CD14-positive monocyte (primary cell): Measurements from ENCODE around the gene FBXO4. TPM values are rescaled to one million over a fixed set of nuclear protein-coding genes. Genes with fewer than 3 reads are reported as not detected.

Experiments
- DNase-seq, 3 donors: peaks; one replicate each; pipeline ENCODE4 v3.0.0-alpha.2; 2011 to 2022
- H2AFZ ChIP-seq: 2 replicates; pipeline ENCODE4 v1.6.0; 2012; ENCODE audit warnings: mild to moderate bottlenecking, low read depth, low read length, inconsistent platforms; ENCODE audit not compliant: insufficient read depth, poor library complexity, severe bottlenecking
- H3K27ac ChIP-seq, 2 donors: 1 replicate in 1 of 2; 2 replicates in 1 of 2; pipeline ENCODE4 v1.5.1; 2012 to 2013; ENCODE audit warnings: low read length in 2 of 2, control low read depth in 1 of 2, inconsistent platforms in 1 of 2, low read depth in 1 of 2, mild to moderate bottlenecking in 1 of 2
- H3K27me3 ChIP-seq, 2 donors: one replicate each; pipeline versions ENCODE4 v1.6.0 to v1.6.1; 2011 to 2013; ENCODE audit warnings: low read length in 2 of 2; ENCODE audit not compliant: control insufficient read depth in 2 of 2, insufficient read depth in 2 of 2
- H3K36me3 ChIP-seq, 2 donors: replicated peaks in 1 of 2; 1 replicate in 1 of 2; 2 replicates in 1 of 2; pipeline versions ENCODE4 v1.5.1 to v1.6.1; 2012 to 2013; ENCODE audit warnings: low read length in 2 of 2, control low read depth in 1 of 2, inconsistent platforms in 1 of 2, mild to moderate bottlenecking in 1 of 2; ENCODE audit not compliant: insufficient read depth in 2 of 2, control insufficient read depth in 1 of 2
- H3K4me1 ChIP-seq, 2 donors: 1 replicate in 1 of 2; 2 replicates in 1 of 2; pipeline versions ENCODE4 v1.5.1 to v1.6.1; 2012 to 2013; ENCODE audit warnings: low read length in 2 of 2, control low read depth in 1 of 2, inconsistent platforms in 1 of 2, mild to moderate bottlenecking in 1 of 2, moderate library complexity in 1 of 2; ENCODE audit not compliant: insufficient read depth in 2 of 2, control insufficient read depth in 1 of 2
- H3K4me2 ChIP-seq: replicated peaks from 2 replicates; pipeline ENCODE3; 2012; ENCODE audit warnings: low read length, moderate library complexity, mild to moderate bottlenecking; ENCODE audit not compliant: poor library complexity, severe bottlenecking; ENCODE audit errors: extremely low read depth
- H3K4me3 ChIP-seq, 3 experiments: fragments of 200-600 bp in 1 of 3; sonication (generic) in 1 of 3; replicated peaks in 1 of 3; 1 replicate in 2 of 3; 2 replicates in 1 of 3; pipeline ENCODE4 v1.5.1; 2011 to 2013; ENCODE audit warnings: low read length in 3 of 3, mild to moderate bottlenecking in 3 of 3, control low read depth in 2 of 3, low read depth in 2 of 3, inconsistent platforms in 1 of 3, moderate library complexity in 1 of 3
- H3K79me2 ChIP-seq: 2 replicates; pipeline ENCODE4 v1.6.0; 2012; ENCODE audit warnings: mild to moderate bottlenecking, control low read depth, inconsistent platforms, low read length, moderate library complexity; ENCODE audit not compliant: insufficient read depth
- H3K9ac ChIP-seq: 2 replicates; pipeline ENCODE4 v1.6.0; 2017; ENCODE audit warnings: low read length, mild to moderate bottlenecking; ENCODE audit not compliant: insufficient read depth, poor library complexity, severe bottlenecking
- H3K9me3 ChIP-seq, 2 donors: replicated peaks in 1 of 2; 1 replicate in 1 of 2; 2 replicates in 1 of 2; pipeline versions ENCODE4 v1.5.1 to v1.6.1; 2012 to 2013; ENCODE audit warnings: low read length in 2 of 2, control low read depth in 1 of 2; ENCODE audit not compliant: control insufficient read depth in 1 of 2, insufficient read depth in 1 of 2
- H4K20me1 ChIP-seq: 2 replicates; pipeline ENCODE4 v1.6.0; 2012; ENCODE audit warnings: mild to moderate bottlenecking, low read length, control low read depth, moderate library complexity; ENCODE audit not compliant: insufficient read depth
- H3K27ac Mint-ChIP-seq, 7 donors: one replicate each; pipeline ENCODE4 v1.8.0; 2020; ENCODE audit warnings: mild to moderate bottlenecking in 7 of 7, mixed read lengths in 7 of 7, moderate library complexity in 6 of 7, inconsistent platforms in 2 of 7
- H3K27me3 Mint-ChIP-seq, 3 donors: one replicate each; pipeline ENCODE4 v1.8.0; 2021 to 2022; ENCODE audit warnings: low read depth in 3 of 3, mild to moderate bottlenecking in 3 of 3, mixed read lengths in 3 of 3, moderate library complexity in 3 of 3, inconsistent platforms in 1 of 3
- H3K36me3 Mint-ChIP-seq, 2 donors: one replicate each; pipeline ENCODE4 v1.8.0; 2020; ENCODE audit warnings: mixed read lengths in 2 of 2, inconsistent platforms in 1 of 2, mild to moderate bottlenecking in 1 of 2
- H3K4me1 Mint-ChIP-seq: one replicate; pipeline ENCODE4 v1.8.0; 2020; ENCODE audit warnings: mild to moderate bottlenecking, mixed read lengths
- H3K4me3 Mint-ChIP-seq, 2 donors: one replicate each; pipeline ENCODE4 v1.8.0; 2020; ENCODE audit warnings: mild to moderate bottlenecking in 2 of 2, mixed read lengths in 2 of 2, moderate library complexity in 1 of 2
- H3K9me3 Mint-ChIP-seq, 7 donors: one replicate each; pipeline ENCODE4 v1.8.0; 2020 to 2022; ENCODE audit warnings: mixed read lengths in 7 of 7, mild to moderate bottlenecking in 6 of 7, moderate library complexity in 6 of 7, inconsistent platforms in 2 of 7
- CTCF ChIP-seq: fragments of 200-600 bp; IDR thresholded peaks from one replicate; pipeline ENCODE4 v1.8.0; 2022; ENCODE audit warnings: antibody characterized with exemption, mild to moderate bottlenecking
- WGBS: methylation state at CpG from one replicate; pipeline ENCODE4 v1.1.5; 2013; ENCODE audit warnings: missing lambda C conversion rate; ENCODE audit not compliant: insufficient coverage; 5-methylcytosine and 5-hydroxymethylcytosine counted together
- intact Hi-C, 2 donors: fragments of 100-400 bp; cut with micrococcal nuclease; formaldehyde crosslinking; loops; one replicate each; pipeline versions ENCODE4 v1.15.0 to v1.15.1; 2023
- polyA plus RNA-seq, 3 donors: library from polyadenylated mRNA; depleted of rRNA in 1 of 3; unstranded in 2 of 3; stranded (reverse) in 1 of 3; fragments of 300-500 nt in 2 of 3; fragments of >200 nt in 1 of 3; fragmentation: Illumina TruSeq in 2 of 3; gene quantifications; 1 replicate in 2 of 3; 2 replicates in 1 of 3; pipeline ENCODE4 v1.2.3, GENCODE V29; 2012 to 2021

FBXO4 gene
- polyA plus RNA-seq, 3 donors: 3.7 to 10.4 (median 8.7) TPM

- Histone ChIP-seq H3K27me3 (no peaks in the 10 kb centered on the region), H3K4me1 (no peaks in the 10 kb centered on the region), H3K27ac (no peak overlapping the region), H3K36me3 (no peaks in the 10 kb centered on the region), H3K4me2 (no peak overlapping the region), H3K4me3 (no peak overlapping the region), H3K9me3 (no peaks in the 10 kb centered on the region), H3K9ac (no peak overlapping the region), H2AFZ (no peak overlapping the region), H4K20me1 (no peaks in the 10 kb centered on the region), H3K79me2 (no peaks in the 10 kb centered on the region)
- intact Hi-C loops: loop anchor here in 1 of 2 donors (10.0 kb wide), 1 partner anchor 47 kb away; the partner anchor contains the start of gene FBXO4
- no CpG with 5 or more reads among the region's 1 CpG for WGBS
- DNase-seq: no peak
- Mint-ChIP-seq H3K4me3 (no peak overlapping the region), H3K27ac (no peak overlapping the region), H3K36me3 (no peaks in the 10 kb centered on the region), H3K9me3 (no peaks in the 10 kb centered on the region), H3K27me3 (peaks cover 3 to 6% (median 5%) of the 10 kb centered on the region in 3 donors), H3K4me1 (no peaks in the 10 kb centered on the region)
- no peak for TF ChIP-seq CTCF
Measured at GRCh38 chr5:41877408-41877807, 47.7 kb upstream of the FBXO4 start.

- Histone ChIP-seq H3K27me3 (no peaks in the 10 kb centered on the region), H3K4me3 (no peak overlapping the region), H4K20me1 (no peaks in the 10 kb centered on the region), H3K9ac (no peak overlapping the region), H2AFZ (no peak overlapping the region), H3K4me2 (no peak overlapping the region), H3K79me2 (no peaks in the 10 kb centered on the region), H3K4me1 (no peaks in the 10 kb centered on the region), H3K36me3 (no peaks in the 10 kb centered on the region), H3K27ac (no peak overlapping the region), H3K9me3 (no peaks in the 10 kb centered on the region)
- no peak for DNase-seq
- Mint-ChIP-seq H3K27me3 (peaks cover 3 to 6% (median 5%) of the 10 kb centered on the region in 3 donors), H3K36me3 (no peaks in the 10 kb centered on the region), H3K27ac (no peak overlapping the region), H3K4me3 (no peak overlapping the region), H3K9me3 (no peaks in the 10 kb centered on the region), H3K4me1 (no peaks in the 10 kb centered on the region)
- intact Hi-C loops: loop anchor here in 1 of 2 donors (10.0 kb wide), 1 partner anchor 47 kb away; the partner anchor contains the start of gene FBXO4
- no peak for TF ChIP-seq CTCF
- WGBS: no CpG with 5 or more reads among the region's 2 CpGs
Measured at GRCh38 chr5:41878173-41878572, 46.9 kb upstream of the FBXO4 start.
